SK-MEL-5 (cell line): Measurements from ENCODE around the gene ACER2. TPM values are rescaled to one million over a fixed set of nuclear protein-coding genes. Genes with fewer than 3 reads are reported as not detected.
"Not testable (repeated sequence)": the region's sequence is repeated elsewhere in the genome, so short reads cannot be mapped to it uniquely, and the experiment has no call there.

Experiments
- DNase-seq: peaks from one replicate; pipeline ENCODE4 v3.0.0-alpha.2; 2016; ENCODE audit warnings: low read depth, low spot score
- in situ Hi-C: cut with HindIII; loops from 2 replicates; pipeline ENCODE4 v1.10.0; 2016; ENCODE audit warnings: low sequenced_read_pairs, high pct_unique_total_duplicates, low pct_unique_long_range_greater_than_20kb
- polyA plus RNA-seq, 2 experiments: library from polyadenylated mRNA; depleted of rRNA; stranded (reverse); fragments of >200 nt; gene quantifications; 2 replicates each; pipeline ENCODE4 v1.2.3, GENCODE V29; 2015
- total RNA-seq: library from RNA; depleted of rRNA; stranded (reverse); fragments of >200 nt; shearing (Covaris generic); gene quantifications from 2 replicates; pipeline ENCODE4 v1.2.3, GENCODE V29; 2014; rRNA removed

ACER2 gene
- total RNA-seq = 1.4 and 2.5 TPM in 2 replicates
- polyA plus RNA-seq (2015; cell fraction: cytosol; rRNA removed) = 1.3 and 2.3 TPM in 2 replicates
- 2.3 and 3.1 TPM in 2 replicates for polyA plus RNA-seq (2015; cell fraction: nucleus; rRNA removed)

DNA sequence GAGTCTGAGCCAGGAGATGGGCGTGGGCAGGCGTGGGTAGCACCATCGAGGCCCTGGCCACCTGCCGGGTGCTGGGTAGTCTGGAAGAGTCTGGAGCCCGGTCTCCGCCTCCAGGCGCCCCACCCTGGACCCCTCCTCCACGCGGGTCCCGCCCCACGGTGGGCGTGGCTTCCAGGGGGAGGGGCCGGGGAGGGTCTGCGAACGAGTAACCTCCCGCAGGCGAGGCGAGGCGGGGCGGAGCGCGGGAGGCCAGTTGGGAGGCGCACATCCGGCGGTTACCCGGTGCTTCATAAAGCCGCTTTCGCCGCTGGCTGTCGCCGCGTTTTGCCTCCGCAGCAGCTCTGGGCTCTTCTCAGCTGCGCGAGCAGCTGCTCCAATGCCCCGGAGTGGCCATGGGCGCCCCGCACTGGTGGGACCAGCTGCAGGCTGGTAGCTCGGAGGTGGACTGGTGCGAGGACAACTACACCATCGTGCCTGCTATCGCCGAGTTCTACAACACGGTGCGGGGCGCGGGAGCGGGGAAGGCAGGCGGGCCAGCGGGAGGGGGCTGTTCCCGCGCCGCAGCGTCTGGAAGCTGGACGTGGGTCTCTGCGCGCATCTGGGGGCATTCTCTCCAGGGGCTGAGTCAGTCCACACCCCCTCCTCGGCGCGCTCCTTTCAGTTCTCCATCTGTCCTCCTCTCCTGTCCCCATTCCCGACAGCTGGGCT lies at the start of gene ACER2:
TSS of gene ACER2 (plus strand) at position 317 of the 708 bp plus-strand sequence. CDS start at position 393, 76 bp downstream.
- peak; percentile 86 for DNase-seq
- in situ Hi-C loops = no loop called here

DNA sequence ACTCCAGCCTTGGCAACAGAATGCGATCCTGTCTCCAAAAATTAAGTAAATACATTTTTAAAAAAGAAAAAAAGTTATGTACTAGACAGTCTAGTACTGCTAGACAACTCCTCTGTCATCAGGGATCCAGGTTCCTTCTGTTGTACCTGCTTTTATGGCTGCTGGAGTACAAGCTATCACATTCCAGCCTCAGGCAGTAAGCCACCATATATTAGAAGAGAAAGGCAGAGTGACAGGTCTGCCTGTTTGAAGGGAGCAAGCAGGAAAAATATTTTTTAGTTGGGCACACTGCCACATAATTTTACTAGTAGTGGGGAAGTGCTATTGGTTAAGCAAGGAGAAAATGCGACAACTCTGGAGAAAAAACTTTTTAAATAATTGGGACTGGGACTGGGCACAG lies 39.7 kb upstream of the ACER2 start:
- in situ Hi-C loops = no loop called here
- DNase-seq = no peak

GRCh38 chr9:19371942-19372341 lies 36.9 kb upstream of the ACER2 start:
- in situ Hi-C loops = no loop called here
- peak; percentile 48 for DNase-seq

GRCh38 chr9:19372567-19372966 lies 36.2 kb upstream of the ACER2 start:
- in situ Hi-C loops = no loop called here
- DNase-seq = no peak

DNA sequence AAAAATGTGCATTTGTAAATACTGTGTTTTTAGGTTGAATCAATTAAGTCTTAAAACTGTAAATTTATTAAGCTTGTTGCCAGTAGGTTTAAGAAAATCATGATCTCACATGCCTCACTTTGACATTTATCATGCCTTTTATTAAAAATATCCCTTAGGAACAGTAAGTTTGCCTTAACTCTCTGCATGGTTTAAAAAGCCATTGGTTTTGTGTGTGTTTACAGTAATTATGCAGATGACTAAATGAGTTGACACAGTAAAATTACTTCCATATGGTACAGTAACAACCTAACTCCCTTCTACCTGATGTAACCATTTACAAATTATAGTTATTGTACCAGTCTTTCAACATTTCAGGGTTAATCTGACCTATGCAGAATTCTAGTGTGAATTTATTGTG lies 35.3 kb upstream of the ACER2 start:
- no peak for DNase-seq
- in situ Hi-C loops = no loop called here

DNA sequence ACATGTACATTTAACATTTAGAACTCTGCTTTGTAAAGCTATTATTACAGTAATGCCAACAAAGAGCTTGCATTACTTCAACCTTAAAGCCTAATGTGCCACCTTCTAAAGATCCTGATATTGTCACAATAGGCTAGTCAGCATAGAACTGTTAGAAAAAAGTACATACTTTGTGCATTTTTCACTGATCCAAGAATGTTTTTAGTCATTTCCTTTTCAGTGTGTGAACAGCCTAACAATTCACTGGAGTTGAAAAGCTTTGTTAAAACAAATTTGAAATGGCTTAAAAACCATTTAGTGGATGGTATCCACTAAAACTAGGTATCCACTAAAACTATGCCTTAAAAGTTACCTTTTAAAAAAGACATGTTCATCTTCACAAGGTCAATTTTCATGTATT lies 33.3 kb upstream of the ACER2 start:
- in situ Hi-C loops = no loop called here
- DNase-seq = no peak

GRCh38 chr9:19376931-19377330 lies 31.9 kb upstream of the ACER2 start:
- no peak for DNase-seq

DNA sequence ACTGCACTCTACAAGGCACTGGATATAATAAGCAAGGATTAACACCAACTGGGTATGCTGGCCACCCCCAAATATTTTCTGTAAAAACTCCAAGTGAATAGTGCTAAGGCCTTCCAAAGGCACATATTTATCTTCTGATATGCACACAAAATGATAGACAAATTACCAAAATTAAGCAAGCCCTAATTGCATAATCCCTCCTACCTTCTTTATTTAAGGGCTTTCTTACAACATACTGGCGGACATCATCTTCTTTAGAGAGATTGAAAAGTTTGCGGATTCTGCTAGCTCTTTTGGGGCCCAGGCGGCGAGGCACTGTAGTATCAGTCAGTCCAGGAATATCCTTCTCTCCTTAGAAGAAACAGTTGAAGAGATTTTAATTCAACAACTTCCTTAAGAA lies 30.6 kb upstream of the ACER2 start:
- DNase-seq = no peak
- in situ Hi-C loops = no loop called here

More at GRCh38 chr9:19376931-19377330, 31.9 kb upstream of the ACER2 start:
- in situ Hi-C loops = no loop called here

- in situ Hi-C loops = no loop called here
- DNase-seq = no peak
Observed at GRCh38 chr9:19378647-19379046, 30.2 kb upstream of the ACER2 start.

DNA sequence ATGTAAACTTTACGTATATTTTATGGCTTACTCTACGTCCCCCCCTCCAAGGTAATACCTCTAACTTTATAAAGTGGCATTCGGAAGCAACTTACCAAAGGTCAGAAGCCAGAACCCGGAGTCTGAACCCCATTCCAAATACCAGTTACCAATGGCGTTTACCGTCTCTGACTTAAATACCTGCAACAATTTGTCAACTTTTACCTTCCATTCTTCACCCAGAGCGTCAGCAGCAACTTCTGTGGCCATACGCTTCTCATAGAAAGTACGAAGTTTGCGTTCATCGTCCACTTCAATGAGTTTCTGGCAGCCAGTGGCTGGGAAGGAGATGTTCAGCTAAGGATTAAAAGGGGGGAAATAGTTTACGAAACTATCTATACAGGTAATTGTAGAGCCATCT lies 29.5 kb upstream of the ACER2 start:
- no peak for DNase-seq
- in situ Hi-C loops = no loop called here

DNA sequence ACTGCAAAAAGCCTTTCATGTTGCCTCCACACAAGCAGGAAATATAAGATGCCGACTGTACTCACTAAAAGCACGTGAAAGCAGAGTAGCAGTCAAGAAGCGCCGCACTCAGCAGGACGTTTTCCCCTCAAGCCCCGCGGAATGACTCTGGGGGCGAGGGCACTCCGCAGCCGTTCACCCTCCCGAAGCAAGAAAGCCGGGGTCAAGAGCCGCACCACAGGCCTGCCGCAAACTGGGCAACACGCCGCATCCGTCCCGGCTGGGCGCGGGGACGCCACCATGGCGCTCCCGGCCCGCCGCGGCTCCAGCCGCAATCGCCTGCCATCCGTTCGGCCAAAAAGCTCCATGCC lies 29.1 kb upstream of the ACER2 start:
- peak; percentile 40 for DNase-seq
- in situ Hi-C loops = no loop called here

DNA sequence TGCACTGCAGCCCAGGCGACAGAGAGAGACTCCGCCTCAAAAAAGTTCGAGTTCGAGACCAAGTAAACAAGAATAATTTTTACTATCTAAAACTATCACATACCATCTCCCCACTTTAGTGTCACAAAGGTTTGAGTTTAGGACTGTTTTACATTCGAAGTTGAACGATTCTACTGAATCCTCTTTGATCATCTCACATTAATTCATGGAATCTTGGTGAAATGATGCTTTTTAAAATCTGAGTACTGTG lies 28.1 kb upstream of the ACER2 start:
- no peak for DNase-seq
- in situ Hi-C loops = no loop called here

DNA sequence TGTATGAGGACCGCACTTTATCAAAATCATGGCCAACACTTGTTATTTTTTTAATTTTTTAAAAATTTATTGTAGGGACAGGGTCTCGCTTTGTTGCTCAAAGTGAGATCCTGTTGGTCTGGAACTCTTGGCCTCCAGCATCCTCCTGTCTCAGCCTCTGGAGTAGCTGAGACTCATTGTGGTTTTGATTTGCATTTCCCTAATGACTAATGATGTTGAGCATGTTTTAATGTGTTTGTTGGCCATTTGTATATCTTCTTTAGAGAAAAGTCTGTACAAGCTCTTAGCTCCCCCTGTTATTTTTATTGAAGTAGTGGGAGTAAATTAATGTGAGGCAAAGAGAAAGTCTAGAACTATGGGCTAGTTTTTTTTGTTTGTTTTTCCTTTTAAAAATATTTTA lies 27.2 kb upstream of the ACER2 start:
- in situ Hi-C loops = no loop called here
- no peak for DNase-seq

GRCh38 chr9:19385212-19385611 lies 23.6 kb upstream of the ACER2 start:
- in situ Hi-C loops, DNase-seq: not testable (repeated sequence)

- in situ Hi-C loops = no loop called here
- DNase-seq = no peak
Observed at GRCh38 chr9:19385786-19386501, 22.9 kb upstream of the ACER2 start.

DNA sequence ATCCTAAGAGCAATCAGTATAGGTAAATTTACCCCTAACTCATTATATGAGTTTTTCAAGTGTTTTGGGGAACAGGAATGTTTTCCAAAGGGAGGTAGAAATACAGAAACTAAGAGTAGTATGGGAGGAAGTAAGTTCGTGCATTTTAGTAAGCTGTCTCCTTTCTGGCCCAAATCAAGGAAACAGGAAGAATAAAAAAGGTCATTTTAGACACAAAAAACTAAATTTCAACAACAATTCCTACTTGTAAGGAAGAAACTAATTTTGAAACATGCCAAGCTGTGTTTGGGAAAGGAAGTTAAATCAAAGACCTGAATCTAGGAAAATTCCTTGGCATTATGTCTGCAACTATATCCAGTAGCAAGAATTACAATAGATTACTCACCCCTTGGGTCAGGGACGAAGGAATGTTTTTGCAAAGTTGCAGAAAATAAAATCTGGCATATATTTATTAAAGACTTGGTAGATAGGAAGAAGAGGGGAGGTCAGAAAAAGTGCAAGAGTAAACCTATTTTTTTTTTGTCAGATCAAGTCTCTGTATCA lies 22.2 kb upstream of the ACER2 start:
- in situ Hi-C loops = no loop called here
- DNase-seq = no peak

DNA sequence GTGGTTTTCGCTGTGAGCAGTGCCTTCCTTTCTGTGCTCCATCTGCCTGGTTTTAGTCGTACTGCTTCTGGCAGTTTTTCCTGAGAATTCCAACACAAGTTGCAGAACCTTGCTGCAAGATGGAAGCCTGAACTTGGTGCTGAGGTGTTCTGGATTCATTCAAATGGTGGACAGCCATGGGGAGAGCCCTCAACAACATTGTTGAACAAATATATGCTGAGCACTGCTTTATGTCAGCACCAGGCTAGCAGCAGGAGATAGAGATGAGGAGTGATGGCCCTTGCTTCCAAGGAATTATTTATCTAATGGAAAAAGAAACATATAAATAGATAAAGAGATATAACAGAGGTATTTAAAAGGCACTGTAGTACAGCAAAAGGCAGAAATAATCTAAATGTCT lies 21.5 kb upstream of the ACER2 start:
- in situ Hi-C loops = no loop called here
- DNase-seq = no peak

- in situ Hi-C loops = not testable (repeated sequence)
Observed at GRCh38 chr9:19389539-19389938, 19.3 kb upstream of the ACER2 start.

GRCh38 chr9:19397845-19398244 lies 11.0 kb upstream of the ACER2 start:
- in situ Hi-C loops = no loop called here

More at GRCh38 chr9:19389539-19389938, 19.3 kb upstream of the ACER2 start:
- DNase-seq = not testable (repeated sequence)

More at GRCh38 chr9:19397845-19398244, 11.0 kb upstream of the ACER2 start:
- no peak for DNase-seq
